ENCODE measurements around the gene ABCA13.

GRCh38 chr7:48176356-48176893, 5.2 kb downstream of the ABCA13 start:
- TF ChIP-seq CTCF (conservative IDR thresholded peaks at IDR 0.05; ENCODE audit: low read depth, low read length): no peak
- no peak for TF ChIP-seq EZH2 (IDR thresholded peaks at IDR 0.05; ENCODE audit: low read length, unreplicated experiment)

All from PC-3 (cell line).